Fibroblast of mammary gland (primary cell): ENCODE data around the gene RAC3.

Experiments used
- DNase-seq: peaks from one replicate; pipeline ENCODE4 v3.0.0-alpha.2; 2010; ENCODE audit warnings: low read depth
- H3K4me3 ChIP-seq: 2 replicates; pipeline ENCODE4 v1.5.1; 2011; ENCODE audit warnings: low read depth, mild to moderate bottlenecking, low read length, moderate library complexity; ENCODE audit not compliant: control insufficient read depth
- CTCF ChIP-seq: conservative IDR thresholded peaks from 2 replicates; pipeline ENCODE4 v1.5.1; 2011; ENCODE audit warnings: low read depth, low read length, inconsistent platforms; ENCODE audit not compliant: control insufficient read depth, insufficient read depth

The RAC3 gene

GRCh38 chr17:82005701-82006348 is 25.7 kb upstream of the RAC3 start:
- no peak overlapping the region for H3K4me3 ChIP-seq
- no peak for TF ChIP-seq CTCF

GRCh38 chr17:82006468-82007227 is 24.8 kb upstream of the RAC3 start:
- H3K4me3 ChIP-seq = no peak overlapping the region
- peak; percentile 56 for DNase-seq
- no peak for TF ChIP-seq CTCF

More at GRCh38 chr17:82005701-82006348, 25.7 kb upstream of the RAC3 start:
- DNase-seq = no peak

GRCh38 chr17:82007228-82007494 is 24.3 kb upstream of the RAC3 start:
- no peak for DNase-seq
- TF ChIP-seq CTCF = no peak
- no peak overlapping the region for H3K4me3 ChIP-seq

GRCh38 chr17:82007495-82008257 is 23.8 kb upstream of the RAC3 start:
- no peak for TF ChIP-seq CTCF
- DNase-seq = no peak
- H3K4me3 ChIP-seq = no peak overlapping the region

- H3K4me3 ChIP-seq = no peak overlapping the region
- no peak for TF ChIP-seq CTCF
- DNase-seq = no peak
Measured at GRCh38 chr17:82008258-82008940, 23.1 kb upstream of the RAC3 start.

- H3K4me3 ChIP-seq = no peak overlapping the region
- TF ChIP-seq CTCF = no peak
- DNase-seq = no peak
Measured at GRCh38 chr17:82008941-82009405, 22.5 kb upstream of the RAC3 start.
